NOMO-1 treated with dmso at 0.1 percent for 144 hours (cell line): ENCODE results near the gene ACP5.
"Not testable (repeated sequence)": the region's sequence is repeated elsewhere in the genome, so short reads cannot be mapped to it uniquely, and the experiment has no call there.

Source experiments
- DNase-seq: peaks from one replicate; lab custom pipeline; 2025; ENCODE audit not compliant: unreplicated experiment; lab: John Stamatoyannopoulos, UW

The ACP5 gene

DNA sequence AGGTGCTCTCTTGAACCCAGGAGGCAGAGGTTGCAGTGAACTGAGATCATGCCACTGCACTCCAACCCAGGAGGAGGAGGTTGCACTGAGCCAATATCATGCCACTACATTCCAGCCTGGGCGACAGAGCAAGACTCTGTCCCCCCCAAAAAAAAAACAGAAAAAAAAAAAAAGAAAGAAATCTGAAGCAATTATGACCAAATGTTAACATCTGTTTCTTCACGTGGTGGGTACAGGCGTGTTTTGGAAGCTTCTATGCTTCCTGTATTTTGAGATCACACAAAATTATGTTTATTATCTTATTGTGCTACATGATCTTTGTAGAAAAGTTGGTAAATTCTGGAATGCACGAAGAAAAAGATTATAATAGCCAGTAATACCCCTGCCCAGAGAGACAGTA lies 2.7 kb upstream of the ACP5 start:
- DNase-seq: no peak

DNA sequence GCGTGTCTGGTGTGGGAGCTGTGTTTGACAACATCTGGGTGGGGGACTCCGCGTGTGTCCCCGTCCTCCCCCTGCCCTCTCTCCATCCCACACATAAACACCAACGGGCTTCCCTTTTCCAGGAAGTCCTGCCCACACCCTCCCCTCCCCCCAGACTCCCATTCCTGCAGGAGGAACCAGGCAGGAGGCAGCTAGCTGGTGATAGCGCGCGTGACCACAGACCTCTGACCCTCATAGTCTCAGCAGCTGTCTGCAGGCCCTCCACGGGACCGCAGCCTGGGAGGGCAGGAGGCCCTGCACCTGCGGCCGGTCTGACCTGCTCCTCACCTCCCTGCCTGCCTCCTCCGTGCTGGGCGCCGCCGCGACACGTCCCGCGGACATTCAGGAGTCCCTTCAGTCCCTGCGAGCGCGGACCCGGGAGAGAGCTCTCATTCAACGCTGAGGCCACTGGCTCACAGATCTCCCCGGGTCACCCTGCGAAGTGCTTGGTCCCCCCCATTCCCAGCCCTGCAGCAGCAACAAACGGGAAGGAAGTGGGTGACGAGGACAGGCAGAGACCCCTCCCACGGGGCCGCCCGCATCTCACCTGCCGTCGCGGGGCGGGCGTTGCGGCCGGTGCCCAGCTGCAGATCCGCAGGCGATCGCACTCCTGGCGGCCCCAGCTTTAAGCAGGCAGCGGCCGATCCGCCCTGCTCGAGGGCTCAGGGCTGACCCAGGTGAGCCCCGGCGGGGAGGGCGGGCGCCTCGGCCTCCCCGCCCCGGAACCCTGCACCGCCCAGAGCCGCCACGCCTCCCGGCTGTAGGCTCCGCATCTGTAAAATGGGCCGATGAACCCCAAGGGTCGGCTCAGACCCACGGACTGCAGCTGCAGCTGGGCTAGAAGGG lies 1.1 kb upstream of the ACP5 start:
- DNase-seq: no peak

DNA sequence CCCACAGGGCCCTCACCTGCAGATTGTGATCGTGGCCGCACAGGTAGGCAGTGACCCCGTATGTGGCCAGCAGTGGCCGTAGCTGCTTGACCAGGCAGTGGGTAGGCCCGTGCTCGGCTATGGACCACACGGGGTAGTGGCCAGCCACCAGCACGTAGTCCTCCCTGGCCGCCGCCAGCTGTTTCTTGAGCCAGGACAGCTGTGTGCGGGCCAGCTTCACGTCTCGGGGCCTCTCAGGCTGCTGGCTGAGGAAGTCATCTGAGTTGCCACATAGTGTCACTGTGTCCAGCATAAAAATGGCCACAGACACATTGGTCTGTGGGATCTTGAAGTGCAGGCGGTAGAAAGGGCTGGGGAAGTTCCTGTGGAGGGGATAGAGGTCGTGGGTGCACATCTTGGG lies 1.2 kb downstream of the ACP5 start:
- DNase-seq: no peak

DNA sequence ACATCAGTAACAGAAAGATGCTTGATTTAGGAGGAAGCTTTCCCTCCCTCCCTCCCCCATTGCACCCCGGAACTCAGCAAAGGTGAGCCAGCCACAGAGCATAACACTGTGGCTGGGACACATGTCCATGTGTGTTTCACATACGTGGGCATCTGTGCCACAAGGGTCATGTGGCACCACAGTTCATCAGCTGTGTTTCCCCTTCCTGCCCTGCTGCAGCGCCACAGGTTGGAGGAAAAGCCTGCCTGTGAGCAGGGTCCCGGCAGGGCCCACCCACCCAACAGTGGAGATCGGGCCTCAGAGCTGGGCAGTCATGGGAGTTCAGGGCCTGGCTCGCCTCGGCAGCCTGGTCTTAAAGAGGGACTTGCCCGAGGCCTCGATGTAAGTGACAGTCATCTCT lies 2.8 kb downstream of the ACP5 start:
- no peak for DNase-seq

DNA sequence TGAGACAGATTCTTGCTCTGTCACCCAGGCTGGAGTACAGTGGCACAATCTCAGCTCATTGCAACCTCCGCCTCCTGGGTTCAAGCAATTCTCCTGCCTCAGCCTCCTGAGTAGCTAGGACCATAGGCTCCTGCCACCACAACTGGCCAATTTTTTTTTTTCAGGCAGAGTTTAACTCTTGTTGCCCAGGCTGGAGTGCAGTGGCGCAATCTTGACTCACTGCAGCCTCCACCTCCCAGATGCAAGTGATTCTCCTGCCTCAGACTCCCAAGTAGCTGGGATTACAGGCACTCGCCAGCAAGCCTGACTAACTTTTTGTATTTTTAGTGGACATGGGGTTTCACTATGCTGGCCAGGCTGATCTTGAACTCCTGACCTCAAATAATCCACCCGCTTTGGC lies 3.7 kb downstream of the ACP5 start:
- not testable (repeated sequence) for DNase-seq

GRCh38 chr19:11573354-11573753 lies 4.1 kb downstream of the ACP5 start:
- not testable (repeated sequence) for DNase-seq

GRCh38 chr19:11570039-11570462 lies 7.4 kb downstream of the ACP5 start:
- peak; percentile 92 for DNase-seq

DNA sequence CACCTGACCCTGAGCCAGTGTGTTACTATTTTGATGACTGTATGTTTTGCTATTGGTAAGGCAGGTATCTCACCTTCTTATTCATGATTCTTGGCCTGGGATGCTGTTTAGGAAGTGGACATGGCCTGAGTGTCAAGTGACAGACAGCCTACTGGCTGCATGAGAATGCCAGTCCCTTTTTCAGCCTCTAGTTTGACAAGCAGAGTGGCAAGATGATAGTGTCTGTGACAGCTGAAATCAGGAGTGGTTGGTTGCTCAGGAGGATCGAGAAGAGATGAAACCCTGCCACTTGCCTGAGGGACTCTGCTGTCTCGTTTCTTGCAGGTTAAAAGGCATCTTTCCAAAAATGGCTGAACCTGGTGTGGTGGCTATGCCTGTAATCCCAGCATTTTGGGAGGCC lies 11.3 kb downstream of the ACP5 start:
- no peak for DNase-seq

GRCh38 chr19:11565649-11565980 lies 11.8 kb downstream of the ACP5 start:
- DNase-seq: not testable (repeated sequence)

GRCh38 chr19:11564082-11564807 lies 13.2 kb downstream of the ACP5 start:
- not testable (repeated sequence) for DNase-seq

DNA sequence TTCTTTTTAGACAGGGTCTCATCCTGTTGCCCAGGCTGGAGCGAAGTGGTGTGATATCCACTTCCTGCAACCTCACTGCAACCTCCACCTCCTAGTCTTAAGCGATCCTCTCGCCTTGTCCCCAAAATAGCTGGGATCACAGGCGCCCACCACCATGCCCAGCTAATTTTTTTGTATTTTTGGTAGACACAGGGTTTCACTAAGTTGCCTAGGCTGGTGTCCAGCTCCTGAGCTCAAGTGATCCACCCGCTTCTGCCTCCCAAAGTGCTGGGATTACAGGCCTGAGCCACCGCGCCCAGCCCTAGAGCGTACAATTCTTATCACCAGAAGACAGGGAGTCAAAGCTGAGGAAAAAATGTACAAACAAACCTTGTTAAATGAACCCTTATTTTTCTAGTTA lies 13.9 kb downstream of the ACP5 start:
- no peak for DNase-seq

DNA sequence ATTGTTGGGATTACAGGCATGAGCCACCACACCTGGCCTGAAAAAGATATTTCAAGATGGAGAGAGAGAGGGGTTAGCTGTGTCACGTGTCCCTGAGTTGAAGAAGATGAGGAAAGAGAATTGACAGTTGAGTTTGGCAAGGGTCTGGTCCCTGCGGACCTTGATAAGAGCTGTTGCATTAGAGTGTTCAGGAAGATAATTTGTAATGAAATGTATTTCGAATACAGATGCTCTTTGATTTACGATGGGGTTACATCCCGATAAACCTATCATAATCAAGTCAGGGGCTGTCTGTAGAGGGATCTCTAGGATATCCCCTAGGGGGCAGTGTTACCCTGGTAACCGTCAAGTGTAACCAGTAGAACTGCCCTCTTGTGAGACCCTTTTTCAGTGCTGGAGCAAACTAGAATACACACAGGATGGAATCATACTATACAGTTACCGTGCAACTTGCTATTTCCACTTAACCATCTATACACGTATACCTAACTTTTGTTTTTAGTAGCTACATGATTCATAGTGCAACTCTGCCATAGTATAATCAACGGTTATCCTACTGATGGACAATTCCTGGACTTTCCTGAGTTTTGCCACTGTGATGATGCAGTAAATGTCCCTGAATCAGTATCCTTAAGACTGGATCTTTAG lies 16.9 kb downstream of the ACP5 start:
- DNase-seq: peak; percentile 48

DNA sequence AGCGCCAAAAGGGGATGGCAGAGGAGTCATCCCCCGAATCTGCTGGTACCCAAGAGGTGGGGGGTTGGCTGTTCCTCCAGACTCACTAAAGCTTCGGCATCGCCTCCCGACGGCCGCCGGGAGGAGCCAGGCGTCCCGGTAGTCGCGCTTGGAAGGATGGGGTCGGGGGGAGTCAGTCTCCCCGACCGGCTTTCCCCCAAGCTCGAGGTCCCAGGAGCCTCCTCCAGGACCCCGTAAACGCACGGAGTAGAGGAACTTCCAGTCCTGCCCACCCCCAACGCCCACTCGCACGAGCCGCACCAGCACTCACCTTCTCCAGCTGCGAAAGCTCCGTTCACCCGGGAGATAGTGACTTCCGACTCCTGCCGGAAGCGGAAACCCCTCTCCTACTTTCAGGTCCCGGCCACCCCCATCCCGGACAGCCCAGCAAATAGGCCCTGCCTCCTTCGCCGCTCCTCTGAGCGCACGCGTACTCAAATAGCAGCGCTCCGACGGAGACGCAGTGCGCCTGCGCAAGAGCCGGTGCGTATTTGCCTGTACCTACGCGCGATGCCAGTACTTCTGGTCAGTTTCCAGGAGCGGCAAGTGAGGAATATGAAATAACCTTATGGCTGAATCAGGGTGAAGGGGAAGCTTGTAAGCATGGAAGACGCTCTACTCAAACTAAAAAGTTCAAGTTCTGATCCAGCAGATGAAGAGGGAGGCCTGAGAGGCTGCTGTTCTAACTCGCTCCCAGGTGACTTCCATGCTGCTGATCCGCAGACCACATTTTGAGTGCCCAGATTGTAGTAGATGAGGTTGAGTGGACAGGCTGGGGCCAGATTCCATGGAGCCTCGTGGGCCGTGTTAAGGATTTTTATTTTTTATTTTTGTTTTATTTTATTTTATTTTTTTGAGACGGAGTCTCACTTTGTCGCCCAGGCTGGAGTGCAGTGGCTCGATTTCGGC lies 18.3 kb downstream of the ACP5 start, which contains the start of gene ELOF1:
ELOF1 (minus strand) TSS at position 350 of the 948 bp plus-strand sequence. CDS start 4,883 bp downstream, outside the sequence.
- peak; percentile 95 for DNase-seq

GRCh38 chr19:11556634-11557420 lies 20.6 kb downstream of the ACP5 start:
- no peak for DNase-seq

GRCh38 chr19:11555246-11555645 lies 22.2 kb downstream of the ACP5 start:
- DNase-seq: no peak

DNA sequence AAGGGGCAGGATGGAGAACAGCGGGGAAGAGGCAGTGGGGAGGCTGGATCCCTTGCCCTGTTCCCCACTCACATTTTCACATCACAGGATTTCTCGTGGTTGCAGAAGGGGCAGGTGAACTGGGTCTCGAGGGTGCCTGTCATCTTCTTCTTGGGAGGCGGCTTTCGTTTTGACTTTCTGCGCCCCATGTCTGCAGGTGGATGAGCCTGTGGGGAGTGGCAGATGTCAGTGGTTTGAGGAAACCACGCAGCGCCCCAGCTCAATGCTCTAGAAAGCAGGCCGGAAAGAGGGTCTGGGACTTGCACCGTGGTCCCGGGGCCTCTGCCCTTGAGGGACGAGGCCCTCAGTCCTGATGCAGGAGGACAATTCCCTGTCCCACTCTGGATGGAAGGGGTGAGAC lies 23.3 kb downstream of the ACP5 start:
- no peak for DNase-seq

GRCh38 chr19:11552666-11553372 lies 24.6 kb downstream of the ACP5 start:
- DNase-seq: no peak

DNA sequence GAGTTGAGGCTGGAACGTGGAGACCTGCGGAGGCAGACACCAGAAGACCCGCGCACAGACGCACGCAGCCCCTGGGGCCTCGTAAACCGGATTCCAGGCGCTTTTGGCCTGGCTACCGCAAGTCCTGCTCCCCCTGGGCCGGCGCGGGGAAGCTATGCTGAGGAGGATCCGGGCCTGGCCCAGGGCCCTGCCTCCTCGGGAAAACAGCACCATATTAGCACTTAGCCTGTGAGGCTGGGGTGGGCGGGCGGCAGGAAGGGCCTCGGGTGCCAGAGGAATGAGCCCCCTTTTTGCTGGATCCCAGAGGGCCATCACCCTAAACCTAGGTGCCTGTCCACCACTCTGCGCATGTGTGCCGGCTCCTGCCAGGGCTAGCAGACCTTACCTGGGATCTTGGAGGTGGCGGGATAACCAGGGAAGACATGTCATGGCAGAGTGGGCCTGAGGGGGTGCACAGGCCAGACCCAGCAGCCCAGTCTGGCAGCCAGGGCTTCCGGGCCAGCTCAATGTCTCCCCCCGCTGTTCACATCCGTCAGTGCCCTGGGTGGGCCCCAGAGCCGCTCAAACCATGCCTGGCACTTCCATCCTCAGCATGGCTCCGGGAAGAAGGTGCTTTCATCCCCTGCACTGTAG lies 25.7 kb downstream of the ACP5 start:
- DNase-seq: no peak

- no peak for DNase-seq
These were observed 27.2 kb downstream of the ACP5 start for GRCh38 chr19:11550265-11550664.
